CD14-positive monocyte (primary cell): ENCODE data around the gene EDN3. TPM values are rescaled to one million over a fixed set of nuclear protein-coding genes. Genes with fewer than 3 reads are reported as not detected.

Experiments
- DNase-seq, 3 donors: peaks; one replicate each; pipeline ENCODE4 v3.0.0-alpha.2; 2011 to 2022
- H2AFZ ChIP-seq: 2 replicates; pipeline ENCODE4 v1.6.0; 2012; ENCODE audit warnings: mild to moderate bottlenecking, low read depth, low read length, inconsistent platforms; ENCODE audit not compliant: insufficient read depth, poor library complexity, severe bottlenecking
- H3K27ac ChIP-seq, 2 donors: 1 replicate in 1 of 2; 2 replicates in 1 of 2; pipeline ENCODE4 v1.5.1; 2012 to 2013; ENCODE audit warnings: low read length in 2 of 2, control low read depth in 1 of 2, inconsistent platforms in 1 of 2, low read depth in 1 of 2, mild to moderate bottlenecking in 1 of 2
- H3K27me3 ChIP-seq, 2 donors: one replicate each; pipeline versions ENCODE4 v1.6.0 to v1.6.1; 2011 to 2013; ENCODE audit warnings: low read length in 2 of 2; ENCODE audit not compliant: control insufficient read depth in 2 of 2, insufficient read depth in 2 of 2
- H3K36me3 ChIP-seq, 2 donors: replicated peaks in 1 of 2; 1 replicate in 1 of 2; 2 replicates in 1 of 2; pipeline versions ENCODE4 v1.5.1 to v1.6.1; 2012 to 2013; ENCODE audit warnings: low read length in 2 of 2, control low read depth in 1 of 2, inconsistent platforms in 1 of 2, mild to moderate bottlenecking in 1 of 2; ENCODE audit not compliant: insufficient read depth in 2 of 2, control insufficient read depth in 1 of 2
- H3K4me1 ChIP-seq, 2 donors: 1 replicate in 1 of 2; 2 replicates in 1 of 2; pipeline versions ENCODE4 v1.5.1 to v1.6.1; 2012 to 2013; ENCODE audit warnings: low read length in 2 of 2, control low read depth in 1 of 2, inconsistent platforms in 1 of 2, mild to moderate bottlenecking in 1 of 2, moderate library complexity in 1 of 2; ENCODE audit not compliant: insufficient read depth in 2 of 2, control insufficient read depth in 1 of 2
- H3K4me2 ChIP-seq: replicated peaks from 2 replicates; pipeline ENCODE3; 2012; ENCODE audit warnings: low read length, moderate library complexity, mild to moderate bottlenecking; ENCODE audit not compliant: poor library complexity, severe bottlenecking; ENCODE audit errors: extremely low read depth
- H3K4me3 ChIP-seq, 3 experiments: fragments of 200-600 bp in 1 of 3; sonication (generic) in 1 of 3; replicated peaks in 1 of 3; 1 replicate in 2 of 3; 2 replicates in 1 of 3; pipeline ENCODE4 v1.5.1; 2011 to 2013; ENCODE audit warnings: low read length in 3 of 3, mild to moderate bottlenecking in 3 of 3, control low read depth in 2 of 3, low read depth in 2 of 3, inconsistent platforms in 1 of 3, moderate library complexity in 1 of 3
- H3K79me2 ChIP-seq: 2 replicates; pipeline ENCODE4 v1.6.0; 2012; ENCODE audit warnings: mild to moderate bottlenecking, control low read depth, inconsistent platforms, low read length, moderate library complexity; ENCODE audit not compliant: insufficient read depth
- H3K9ac ChIP-seq: 2 replicates; pipeline ENCODE4 v1.6.0; 2017; ENCODE audit warnings: low read length, mild to moderate bottlenecking; ENCODE audit not compliant: insufficient read depth, poor library complexity, severe bottlenecking
- H3K9me3 ChIP-seq, 2 donors: replicated peaks in 1 of 2; 1 replicate in 1 of 2; 2 replicates in 1 of 2; pipeline versions ENCODE4 v1.5.1 to v1.6.1; 2012 to 2013; ENCODE audit warnings: low read length in 2 of 2, control low read depth in 1 of 2; ENCODE audit not compliant: control insufficient read depth in 1 of 2, insufficient read depth in 1 of 2
- H4K20me1 ChIP-seq: 2 replicates; pipeline ENCODE4 v1.6.0; 2012; ENCODE audit warnings: mild to moderate bottlenecking, low read length, control low read depth, moderate library complexity; ENCODE audit not compliant: insufficient read depth
- H3K27ac Mint-ChIP-seq, 7 donors: one replicate each; pipeline ENCODE4 v1.8.0; 2020; ENCODE audit warnings: mild to moderate bottlenecking in 7 of 7, mixed read lengths in 7 of 7, moderate library complexity in 6 of 7, inconsistent platforms in 2 of 7
- H3K27me3 Mint-ChIP-seq, 3 donors: one replicate each; pipeline ENCODE4 v1.8.0; 2021 to 2022; ENCODE audit warnings: low read depth in 3 of 3, mild to moderate bottlenecking in 3 of 3, mixed read lengths in 3 of 3, moderate library complexity in 3 of 3, inconsistent platforms in 1 of 3
- H3K36me3 Mint-ChIP-seq, 2 donors: one replicate each; pipeline ENCODE4 v1.8.0; 2020; ENCODE audit warnings: mixed read lengths in 2 of 2, inconsistent platforms in 1 of 2, mild to moderate bottlenecking in 1 of 2
- H3K4me1 Mint-ChIP-seq: one replicate; pipeline ENCODE4 v1.8.0; 2020; ENCODE audit warnings: mild to moderate bottlenecking, mixed read lengths
- H3K4me3 Mint-ChIP-seq, 2 donors: one replicate each; pipeline ENCODE4 v1.8.0; 2020; ENCODE audit warnings: mild to moderate bottlenecking in 2 of 2, mixed read lengths in 2 of 2, moderate library complexity in 1 of 2
- H3K9me3 Mint-ChIP-seq, 7 donors: one replicate each; pipeline ENCODE4 v1.8.0; 2020 to 2022; ENCODE audit warnings: mixed read lengths in 7 of 7, mild to moderate bottlenecking in 6 of 7, moderate library complexity in 6 of 7, inconsistent platforms in 2 of 7
- WGBS: methylation state at CpG from one replicate; pipeline ENCODE4 v1.1.5; 2013; ENCODE audit warnings: missing lambda C conversion rate; ENCODE audit not compliant: insufficient coverage; 5-methylcytosine and 5-hydroxymethylcytosine counted together
- intact Hi-C, 2 donors: fragments of 100-400 bp; cut with micrococcal nuclease; formaldehyde crosslinking; loops; one replicate each; pipeline versions ENCODE4 v1.15.0 to v1.15.1; 2023
- polyA plus RNA-seq, 3 donors: library from polyadenylated mRNA; depleted of rRNA in 1 of 3; unstranded in 2 of 3; stranded (reverse) in 1 of 3; fragments of 300-500 nt in 2 of 3; fragments of >200 nt in 1 of 3; fragmentation: Illumina TruSeq in 2 of 3; gene quantifications; 1 replicate in 2 of 3; 2 replicates in 1 of 3; pipeline ENCODE4 v1.2.3, GENCODE V29; 2012 to 2021
- TF ChIP-seq, protein P1 (sequence below): fragments of 200-600 bp; IDR thresholded peaks from one replicate; pipeline ENCODE4 v1.8.0; 2022; ENCODE audit warnings: antibody characterized with exemption, mild to moderate bottlenecking

EDN3 gene
- polyA plus RNA-seq, 3 donors: not detected

DNA sequence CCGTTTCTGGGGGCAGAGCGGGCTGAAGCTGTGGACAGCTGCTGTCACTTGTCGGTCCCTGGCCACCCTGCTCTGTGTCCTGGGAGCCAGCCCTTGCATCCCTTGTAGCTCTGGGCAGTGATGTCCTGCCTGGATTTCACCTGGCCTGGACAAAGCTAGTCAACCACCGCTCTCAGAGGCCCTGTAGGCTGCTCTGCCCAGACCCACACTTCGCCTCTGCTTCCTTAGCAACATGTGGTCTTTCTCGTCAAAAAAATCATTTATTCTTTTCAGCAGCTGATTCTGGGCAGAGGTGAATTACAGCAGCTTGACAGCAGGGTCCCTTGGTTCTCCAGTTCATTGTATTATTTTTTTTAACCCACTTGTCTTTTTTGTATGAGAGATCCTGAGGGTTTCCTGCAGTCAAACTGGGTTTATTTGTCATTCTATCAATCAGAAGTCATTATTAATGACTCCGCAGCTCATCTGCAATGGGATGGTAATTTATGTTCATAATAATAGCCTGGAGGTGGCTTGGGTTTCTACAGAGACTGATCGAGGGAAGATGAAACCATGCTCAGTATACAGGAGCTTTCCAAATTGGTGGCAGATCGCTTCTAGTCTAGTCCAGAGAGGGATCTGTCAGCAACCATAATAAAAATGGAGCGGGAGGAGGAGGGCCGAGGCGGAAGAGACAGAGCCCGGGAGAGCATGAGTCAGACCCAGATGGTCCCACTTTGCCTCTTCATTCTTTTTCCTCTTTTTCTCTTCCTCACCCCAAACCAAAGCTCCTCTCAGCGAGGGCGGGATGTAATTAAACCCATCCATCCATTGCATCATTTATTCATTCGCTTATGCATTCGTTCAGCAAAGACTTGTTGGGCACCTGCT, 22.4 kb downstream of the EDN3 start:
- intact Hi-C loops: no loop called here
- no peaks in the 10 kb centered on the region for H3K79me2 ChIP-seq
- H3K9ac ChIP-seq: no peak overlapping the region
- no peak for DNase-seq
- no peaks in the 10 kb centered on the region for H3K27me3 ChIP-seq
- Mint-ChIP-seq H3K4me1 (no peaks in the 10 kb centered on the region), H3K27me3 (peaks cover 4 to 9% (median 5%) of the 10 kb centered on the region in 3 donors), H3K36me3 (no peaks in the 10 kb centered on the region), H3K9me3 (no peaks in the 10 kb centered on the region), H3K27ac (no peak overlapping the region), H3K4me3 (no peak overlapping the region)
- H2AFZ ChIP-seq: no peak overlapping the region
- H3K4me1 ChIP-seq: no peaks in the 10 kb centered on the region
- H4K20me1 ChIP-seq: no peaks in the 10 kb centered on the region
- 87% methylated on average over 12 of the region's 17 CpGs for WGBS
- H3K4me2 ChIP-seq: no peak overlapping the region
- no peaks in the 10 kb centered on the region for H3K9me3 ChIP-seq
- no peaks in the 10 kb centered on the region for H3K36me3 ChIP-seq
- H3K4me3 ChIP-seq: no peak overlapping the region
- TF ChIP-seq, protein P1, sequence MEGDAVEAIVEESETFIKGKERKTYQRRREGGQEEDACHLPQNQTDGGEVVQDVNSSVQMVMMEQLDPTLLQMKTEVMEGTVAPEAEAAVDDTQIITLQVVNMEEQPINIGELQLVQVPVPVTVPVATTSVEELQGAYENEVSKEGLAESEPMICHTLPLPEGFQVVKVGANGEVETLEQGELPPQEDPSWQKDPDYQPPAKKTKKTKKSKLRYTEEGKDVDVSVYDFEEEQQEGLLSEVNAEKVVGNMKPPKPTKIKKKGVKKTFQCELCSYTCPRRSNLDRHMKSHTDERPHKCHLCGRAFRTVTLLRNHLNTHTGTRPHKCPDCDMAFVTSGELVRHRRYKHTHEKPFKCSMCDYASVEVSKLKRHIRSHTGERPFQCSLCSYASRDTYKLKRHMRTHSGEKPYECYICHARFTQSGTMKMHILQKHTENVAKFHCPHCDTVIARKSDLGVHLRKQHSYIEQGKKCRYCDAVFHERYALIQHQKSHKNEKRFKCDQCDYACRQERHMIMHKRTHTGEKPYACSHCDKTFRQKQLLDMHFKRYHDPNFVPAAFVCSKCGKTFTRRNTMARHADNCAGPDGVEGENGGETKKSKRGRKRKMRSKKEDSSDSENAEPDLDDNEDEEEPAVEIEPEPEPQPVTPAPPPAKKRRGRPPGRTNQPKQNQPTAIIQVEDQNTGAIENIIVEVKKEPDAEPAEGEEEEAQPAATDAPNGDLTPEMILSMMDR: no peak
- no peak overlapping the region for H3K27ac ChIP-seq

DNA sequence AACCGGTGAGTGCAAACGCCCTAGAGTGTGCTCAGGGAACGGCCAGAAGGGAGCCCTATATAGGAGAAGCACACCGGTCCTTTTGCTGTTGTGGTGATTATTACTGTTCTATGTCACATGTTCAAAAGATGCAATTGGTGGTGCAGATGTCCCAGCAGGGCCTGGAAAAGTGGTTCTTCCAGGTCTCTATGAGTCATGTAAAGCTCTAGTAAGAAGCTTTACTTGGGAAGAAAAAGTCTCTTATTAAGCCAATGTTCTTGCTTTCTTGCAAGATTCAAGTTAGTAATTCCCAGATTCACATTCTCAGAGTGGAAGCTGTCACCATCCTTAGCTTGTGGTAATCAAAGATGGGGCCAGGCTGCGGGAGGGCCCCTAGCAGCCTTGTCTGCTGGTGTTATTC, 23.3 kb downstream of the EDN3 start:
- no peaks in the 10 kb centered on the region for H3K9me3 Mint-ChIP-seq
- TF ChIP-seq, protein P1: no peak
- no peaks in the 10 kb centered on the region for H3K27me3 ChIP-seq
- no peaks in the 10 kb centered on the region for H3K36me3 Mint-ChIP-seq
- no peak for DNase-seq
- H2AFZ ChIP-seq: no peak overlapping the region
- H3K27ac ChIP-seq: no peak overlapping the region
- H3K79me2 ChIP-seq: no peaks in the 10 kb centered on the region
- no peaks in the 10 kb centered on the region for H4K20me1 ChIP-seq
- no peaks in the 10 kb centered on the region for H3K36me3 ChIP-seq
- no peak overlapping the region for H3K27ac Mint-ChIP-seq
- no peak overlapping the region for H3K9ac ChIP-seq
- H3K9me3 ChIP-seq: no peaks in the 10 kb centered on the region
- intact Hi-C loops: no loop called here
- no peaks in the 10 kb centered on the region for H3K4me1 Mint-ChIP-seq
- no peak overlapping the region for H3K4me3 Mint-ChIP-seq
- H3K27me3 Mint-ChIP-seq: peaks cover 4 to 9% (median 7%) of the 10 kb centered on the region in 3 donors
- WGBS: 92% methylated on average over 4 of the region's 5 CpGs
- no peak overlapping the region for H3K4me2 ChIP-seq
- no peak overlapping the region for H3K4me3 ChIP-seq
- H3K4me1 ChIP-seq: no peaks in the 10 kb centered on the region
